H1 (cell line): ENCODE results near the gene RNASE4. TPM values are rescaled to one million over a fixed set of nuclear protein-coding genes. Genes with fewer than 3 reads are reported as not detected.

Experiments
- BCL11A ChIP-seq, 2 experiments: IDR thresholded peaks; one replicate each; pipeline ENCODE4 v1.6.1; 2011; ENCODE audit warnings: low read depth in 2 of 2, low read length in 2 of 2, mild to moderate bottlenecking in 2 of 2
- GABPA ChIP-seq: IDR thresholded peaks from 2 replicates; pipeline ENCODE4 v1.6.1; 2011; ENCODE audit warnings: mild to moderate bottlenecking, low read length, moderate library complexity, borderline replicate concordance; ENCODE audit not compliant: insufficient read depth
- HDAC6 ChIP-seq: IDR thresholded peaks from one replicate; pipeline ENCODE4 v1.7.1; 2012; ENCODE audit warnings: low read depth, mild to moderate bottlenecking, inconsistent platforms, low read length, moderate library complexity
- KDM1A ChIP-seq: fragments of 200-600, 300-600 bp; sonication (generic); IDR thresholded peaks from 2 replicates; pipeline ENCODE4 v1.7.1; 2016; ENCODE audit warnings: mild to moderate bottlenecking, low read length, borderline replicate concordance
- SIRT6 ChIP-seq: IDR thresholded peaks from one replicate; pipeline ENCODE4 v1.7.1; 2012; ENCODE audit warnings: low read length, inconsistent platforms
- SUZ12 ChIP-seq: fragments of 200-600 bp; sonication (generic); IDR thresholded peaks from 2 replicates; pipeline ENCODE4 v1.6.1; 2012; ENCODE audit warnings: mild to moderate bottlenecking, inconsistent platforms, low read length, moderate library complexity, mixed read lengths
- YY1 ChIP-seq: IDR thresholded peaks from 2 replicates; pipeline ENCODE4 v1.6.1; 2011; ENCODE audit warnings: low read depth, mild to moderate bottlenecking, low read length
- polyA plus RNA-seq, 7 experiments: library from polyadenylated mRNA; depleted of rRNA in 3 of 7; stranded (reverse) in 5 of 7; unstranded in 2 of 7; fragments of >200 nt in 5 of 7; fragments of 200-250 nt in 2 of 7; gene quantifications; 1 replicate in 5 of 7; 2 replicates in 1 of 7; 4 replicates in 1 of 7; pipeline versions ENCODE4 v1.2.1 to v1.2.3, GENCODE V29; 2011 to 2013; ENCODE audit warnings: missing spikeins in 2 of 7, mixed read lengths in 2 of 7
- total RNA-seq: library from RNA; stranded (reverse); fragmentation: NEBNext Ultra II Directional; extraction: Animal tissue kit (Norgen Biotek cat#: 25700); gene quantifications from 2 replicates; pipeline ENCODE4 v1.2.1, GENCODE V29; 2021

RNASE4 gene
- total and polyA plus RNA-seq, 2 of the 8 experiments (the other 6 are each of a cell fraction or from before 2014, with no cell fraction given) = 0.61 to 3.5 TPM

DNA sequence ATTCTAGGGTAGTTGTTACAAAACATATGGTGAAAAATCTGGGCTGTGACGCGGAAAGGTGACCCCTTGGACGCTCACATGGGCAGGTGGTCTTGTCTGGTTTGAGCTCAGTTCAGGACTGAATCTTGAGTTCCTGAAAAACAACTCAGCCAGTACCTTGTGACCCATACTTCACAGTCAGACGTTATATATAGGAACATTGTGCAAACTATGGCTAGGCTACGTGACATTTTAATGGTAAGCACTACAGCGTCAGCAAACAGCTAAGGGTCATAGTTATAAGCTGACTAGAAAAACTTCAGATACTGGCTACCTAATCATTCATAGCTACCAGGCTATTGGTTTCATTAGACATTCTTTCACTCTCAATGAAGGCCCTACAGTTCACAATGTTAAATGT is 46.5 kb downstream of the RNASE4 start (continued):
- no peak for TF ChIP-seq GABPA
- no peak for TF ChIP-seq SIRT6
- TF ChIP-seq HDAC6 = no peak
- TF ChIP-seq KDM1A = no peak
- no peak for TF ChIP-seq SUZ12
- no peak for TF ChIP-seq YY1
- no peak for TF ChIP-seq BCL11A (IDR thresholded peaks at IDR 0.05; ENCODE audit: low read depth in 2 of 2, low read length in 2 of 2)
